Sciatic nerve (tissue), 2 donors: ENCODE measurements around the gene ENOX2. TPM values are rescaled to one million over a fixed set of nuclear protein-coding genes. Genes with fewer than 3 reads are reported as not detected.
"Not testable (repeated sequence)": the region's sequence is repeated elsewhere in the genome, so short reads cannot be mapped to it uniquely, and the experiment has no call there.

Source experiments
- ATAC-seq: fragments of 200-7000 bp; cut with Tn5 transposase; one replicate; pipeline ENCODE4 v1.9.1; 2020; ENCODE audit warnings: mild to moderate bottlenecking, moderate library complexity
- DNase-seq: peaks from one replicate; pipeline ENCODE4 v3.0.0-alpha.2; 2020; ENCODE audit warnings: low spot score
- intact Hi-C: fragments of 100-400 bp; cut with DNase I; formaldehyde crosslinking; loops from one replicate; pipeline ENCODE4 v1.14.2; 2022
- total RNA-seq: library from RNA; stranded (reverse); fragmentation: NEBNext Ultra II Directional; extraction: Animal tissue kit (Norgen Biotek cat#: 25700); gene quantifications from one replicate; pipeline ENCODE4 v1.2.1, GENCODE V29; 2021
- donor health status: DM: no; HTN: no; CAD: no.
- donor health status: DM: no; HTN: no; CAD: no.

The ENOX2 gene
- total RNA-seq, 1 donor from 2014 or later = 16.1 TPM

DNA sequence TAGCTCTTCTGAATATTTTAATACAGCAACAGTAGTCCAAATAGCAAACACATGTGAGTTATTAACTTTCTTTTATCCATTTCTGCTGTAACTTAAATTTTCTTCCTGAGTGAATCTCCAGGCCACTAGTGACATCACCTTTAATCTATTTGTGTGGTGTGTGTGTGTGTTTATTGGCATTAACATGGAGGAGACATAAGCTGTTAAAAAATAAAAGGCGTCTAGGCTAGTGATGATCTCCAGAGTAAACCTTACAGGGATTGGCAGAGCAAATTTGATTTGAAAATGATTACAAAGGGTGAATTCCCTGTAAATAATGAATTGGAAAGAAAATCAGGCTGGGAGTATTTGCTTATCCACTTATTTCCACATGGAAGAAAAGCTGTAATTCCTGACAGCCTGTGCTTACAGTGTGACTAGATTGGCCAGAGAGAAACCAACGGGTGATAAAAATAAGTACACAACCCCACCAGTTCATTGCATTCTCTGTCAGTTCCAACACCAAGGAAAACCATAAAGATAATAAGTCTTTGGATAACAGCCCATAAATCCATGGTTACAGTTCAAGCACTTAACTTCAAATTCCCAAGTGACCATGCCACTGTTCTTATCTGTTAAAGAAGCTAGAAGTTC, 186.1 kb downstream of the ENOX2 start:
- DNase-seq (no peak), ATAC-seq (no peak)
- intact Hi-C loops = no loop called here

DNA sequence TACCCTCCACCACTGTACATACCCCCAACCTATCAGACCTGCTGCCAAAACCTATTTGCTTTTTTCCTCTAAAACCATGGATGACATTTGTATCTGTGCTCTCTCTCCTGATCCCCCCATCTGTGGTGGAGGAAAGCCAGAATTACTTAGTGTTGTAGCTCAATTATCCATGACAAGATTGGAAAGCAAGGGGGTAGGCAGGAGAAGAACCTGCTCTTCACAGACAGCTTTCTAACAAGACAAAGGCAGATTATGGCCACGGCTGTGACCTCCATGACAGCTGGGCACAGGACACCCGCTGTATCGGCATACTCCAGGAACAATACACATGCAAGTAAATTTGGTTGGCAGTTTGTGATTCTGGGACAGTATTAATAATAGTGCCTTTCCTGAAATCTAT, 186.7 kb downstream of the ENOX2 start:
- intact Hi-C loops = no loop called here
- DNase-seq (no peak), ATAC-seq (no peak)

DNA sequence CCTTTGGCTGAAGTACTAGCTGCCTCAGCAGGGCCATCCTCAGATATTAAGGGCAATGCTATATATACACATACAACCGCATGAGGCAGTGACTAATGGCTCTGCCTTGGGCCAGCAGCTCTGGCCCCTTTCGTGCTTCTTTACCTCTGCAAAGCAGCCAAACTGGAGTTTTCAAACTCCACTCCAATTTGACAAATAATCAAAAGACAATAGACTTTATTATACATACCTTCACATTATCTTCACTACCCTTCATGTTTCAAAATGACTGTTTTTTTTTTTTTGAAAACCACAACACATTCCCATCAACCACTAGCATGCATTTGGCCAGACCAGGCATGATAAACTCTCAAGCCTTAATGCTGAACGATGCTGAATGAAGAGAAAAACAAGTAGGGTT, 187.7 kb downstream of the ENOX2 start:
- intact Hi-C loops = no loop called here
- ATAC-seq (no peak), DNase-seq (no peak)

DNA sequence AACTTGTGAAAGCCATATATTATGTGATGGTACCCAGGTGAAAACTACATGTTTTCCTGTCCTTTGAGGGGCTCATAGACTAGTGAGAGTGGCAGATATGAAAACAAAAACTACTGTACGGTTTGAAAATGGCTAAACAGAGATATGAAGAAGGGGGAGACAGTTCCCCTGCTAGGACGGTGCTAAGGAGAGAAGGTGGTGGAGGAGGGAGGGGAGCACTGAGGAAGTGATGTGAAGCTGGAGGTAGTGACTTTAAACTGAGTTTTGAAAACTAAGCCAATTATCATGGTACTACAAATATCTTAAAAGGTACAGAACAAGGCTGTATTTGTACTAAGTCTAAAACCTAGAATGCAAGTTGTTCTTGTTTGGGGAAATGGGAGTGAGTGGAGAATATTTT, 188.3 kb downstream of the ENOX2 start:
- ATAC-seq = no peak

DNA sequence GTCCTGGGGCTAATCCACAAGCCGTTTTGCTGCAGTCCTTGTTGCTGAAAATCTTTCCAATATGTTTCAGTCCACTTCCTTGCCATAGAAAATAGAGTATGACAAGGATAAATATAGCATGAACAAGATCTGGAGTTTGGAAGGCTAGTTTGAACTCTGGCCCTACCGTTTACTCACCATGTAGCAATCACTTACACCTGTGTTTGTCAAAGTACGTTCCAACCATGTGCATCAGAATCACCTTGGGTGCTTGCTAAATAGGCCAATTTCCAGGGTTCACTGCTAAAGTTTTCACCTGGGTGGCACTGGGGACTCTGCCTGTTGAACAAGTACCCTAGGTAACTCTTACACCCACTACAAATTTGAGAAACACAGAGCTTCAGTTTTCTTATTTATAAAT, 188.9 kb downstream of the ENOX2 start:
- no peak for ATAC-seq
- intact Hi-C loops = no loop called here
- no peak for DNase-seq

More for the DNA sequence above, 188.3 kb downstream of the ENOX2 start:
- intact Hi-C loops = no loop called here
- DNase-seq = no peak

DNA sequence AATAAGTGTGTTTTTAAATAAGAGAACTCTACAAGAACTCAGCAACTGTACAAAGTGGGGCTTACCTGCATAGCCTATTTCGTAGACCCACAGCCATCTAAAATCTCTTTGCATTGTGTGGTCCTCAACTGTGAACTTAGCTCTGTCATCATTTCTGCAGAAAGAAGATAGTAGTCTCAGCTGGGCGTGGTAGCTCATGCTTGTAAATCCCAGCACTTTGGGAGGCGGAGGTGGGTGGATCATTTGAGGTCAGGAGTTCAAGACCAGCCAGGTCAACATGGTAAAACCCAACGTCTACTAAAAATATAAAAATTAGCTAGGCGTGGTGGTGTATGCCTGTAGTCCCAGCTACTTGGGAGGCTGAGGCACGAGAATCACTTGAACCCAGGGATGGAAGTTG, 193.8 kb downstream of the ENOX2 start:
- ATAC-seq, intact Hi-C loops, DNase-seq: not testable (repeated sequence)

DNA sequence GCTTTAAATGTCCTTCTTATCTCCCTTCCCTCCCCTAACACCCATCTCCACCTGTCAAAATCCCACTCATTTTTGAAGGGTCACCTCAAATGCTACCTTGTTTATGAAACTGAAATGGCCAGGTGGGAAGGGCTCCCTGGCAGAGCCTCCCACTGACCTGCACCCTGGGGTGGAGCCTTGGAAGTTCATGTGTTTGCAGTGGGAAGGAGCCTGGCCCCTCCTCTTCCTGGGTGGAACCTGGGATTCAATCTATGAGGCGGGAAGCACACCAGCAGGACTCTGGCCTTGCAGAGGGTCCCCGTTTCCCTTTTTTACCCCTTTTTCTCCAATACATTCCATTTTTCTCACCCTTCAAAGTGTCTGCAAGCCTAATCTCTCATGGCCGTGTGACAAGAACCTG, 197.4 kb downstream of the ENOX2 start:
- intact Hi-C loops = no loop called here
- no peak for ATAC-seq
- DNase-seq = no peak

DNA sequence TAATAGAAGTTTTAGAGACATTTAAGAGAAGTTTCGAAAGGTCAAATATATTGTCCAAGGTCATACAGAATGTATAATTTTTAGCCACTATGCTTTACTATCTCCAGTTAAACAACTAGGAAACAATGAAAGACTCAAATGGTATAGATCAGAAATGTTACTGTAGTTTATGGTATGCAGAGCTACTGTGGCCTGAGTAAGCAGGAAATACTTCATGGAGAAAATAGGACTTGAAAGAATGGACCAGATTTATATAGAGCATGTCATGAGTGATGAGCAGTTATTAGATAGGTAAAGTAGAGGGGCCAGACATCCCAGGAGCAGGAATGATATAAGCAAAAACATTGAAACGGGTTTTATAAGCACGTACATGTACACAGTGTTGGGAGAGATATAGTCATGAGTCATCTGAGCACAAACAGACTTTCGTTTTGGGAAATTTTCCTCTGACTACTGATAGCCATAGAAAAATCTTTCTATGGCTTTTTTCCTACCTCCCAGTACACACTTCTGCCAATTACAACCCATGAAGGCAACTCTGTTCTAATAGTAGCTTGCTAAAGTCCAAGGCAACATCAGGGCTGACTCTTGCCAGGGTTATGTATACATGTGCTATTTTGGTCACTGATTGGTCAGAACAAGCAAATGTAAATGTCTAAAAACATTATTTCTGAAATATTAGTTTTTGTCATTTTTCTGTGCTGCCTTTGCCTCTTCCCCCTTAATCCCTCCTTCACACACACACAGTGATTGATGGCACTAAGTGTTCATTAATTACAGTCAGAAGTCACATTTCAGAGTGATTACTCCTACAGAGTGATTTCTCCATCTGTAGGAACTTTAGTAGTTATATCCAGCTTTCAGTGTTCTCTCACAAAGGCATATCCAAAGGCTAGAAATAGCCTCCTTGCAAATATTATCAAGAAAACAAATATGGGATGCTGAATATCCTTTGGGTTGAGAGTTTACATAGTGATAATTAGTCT, 198.7 kb downstream of the ENOX2 start:
- DNase-seq = no peak
- intact Hi-C loops = loop anchor here (1.0 kb wide), 1 partner anchor 19 kb away; no protein-coding TSS in a partner anchor
- ATAC-seq = no peak

DNA sequence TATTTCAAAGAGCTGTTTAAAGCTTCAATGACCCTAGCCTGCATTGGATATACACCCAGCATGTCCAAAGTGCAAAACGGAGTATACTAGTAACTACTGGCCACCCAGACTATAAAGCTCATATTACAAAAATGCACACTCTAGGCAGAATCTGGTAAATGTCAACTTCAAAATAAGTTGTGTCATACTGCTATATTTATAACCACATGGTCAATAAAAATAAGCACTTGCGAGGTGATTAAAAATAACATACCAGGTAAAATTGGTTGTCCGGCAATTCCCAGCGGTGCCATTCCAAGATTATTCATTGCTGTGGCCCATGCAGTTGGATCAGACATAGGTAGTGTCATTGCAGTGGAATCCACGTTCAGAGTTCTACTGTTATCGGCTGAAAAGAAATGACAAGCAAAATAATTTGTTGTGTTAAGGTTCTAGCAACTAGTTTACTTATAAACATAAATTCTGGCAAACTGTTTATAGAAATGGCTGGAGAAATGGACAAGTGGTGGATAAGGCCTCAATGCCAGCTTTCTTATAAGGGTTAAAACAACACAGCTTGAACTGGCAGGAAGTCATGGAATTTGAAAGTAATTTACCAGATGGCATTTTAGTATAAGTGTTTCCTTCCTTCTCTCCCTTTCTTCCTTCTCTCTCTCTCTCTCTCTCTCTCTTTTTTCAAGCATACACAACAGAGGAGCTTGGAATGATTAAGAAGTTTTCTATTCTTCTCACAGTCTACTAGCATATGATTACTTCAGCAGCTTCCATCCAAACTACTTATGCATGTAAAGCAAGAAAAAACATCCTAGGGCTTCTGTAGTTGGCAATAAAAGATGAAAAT, 199.9 kb downstream of the ENOX2 start:
- DNase-seq = no peak
- no peak for ATAC-seq
- intact Hi-C loops = no loop called here

DNA sequence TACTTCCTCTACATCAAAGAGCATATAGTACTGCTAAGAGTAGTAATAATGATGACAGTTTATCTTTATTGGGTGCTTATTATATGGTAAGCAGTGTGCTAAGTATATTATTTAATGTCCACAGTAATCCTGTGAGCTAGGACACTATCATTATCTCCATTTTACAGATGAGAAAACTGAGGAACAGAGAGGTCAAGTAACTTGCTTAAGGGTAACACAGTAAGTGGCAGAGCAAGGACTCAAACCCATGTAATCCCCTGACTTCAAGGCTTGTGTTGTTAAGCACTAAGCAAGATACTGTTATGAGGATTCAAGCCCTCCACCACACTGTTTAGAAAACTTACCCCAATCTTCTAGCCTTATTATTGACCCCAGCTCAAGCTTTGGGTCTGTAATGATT, 202.4 kb downstream of the ENOX2 start:
- intact Hi-C loops = no loop called here
- no peak for DNase-seq
- no peak for ATAC-seq

DNA sequence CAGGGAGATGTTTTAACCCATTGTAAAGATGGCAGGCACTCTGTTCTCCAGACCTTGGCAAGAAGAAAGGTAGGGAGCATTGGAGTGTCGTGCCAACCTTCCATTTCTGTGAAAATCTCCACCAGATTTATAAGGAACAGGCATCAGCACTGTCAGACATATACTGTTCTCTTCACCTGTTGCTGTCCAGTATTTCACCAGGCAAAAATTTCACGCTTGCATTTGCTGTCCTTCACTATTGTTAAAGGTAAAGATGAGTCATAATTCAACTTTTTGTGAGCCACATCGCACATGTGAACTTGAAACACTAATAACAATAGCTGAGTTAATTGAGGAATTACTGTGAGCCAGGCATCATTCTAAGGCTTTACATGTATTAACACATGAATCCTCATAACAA, 203.4 kb downstream of the ENOX2 start:
- intact Hi-C loops = no loop called here
- ATAC-seq (no peak), DNase-seq (no peak)

DNA sequence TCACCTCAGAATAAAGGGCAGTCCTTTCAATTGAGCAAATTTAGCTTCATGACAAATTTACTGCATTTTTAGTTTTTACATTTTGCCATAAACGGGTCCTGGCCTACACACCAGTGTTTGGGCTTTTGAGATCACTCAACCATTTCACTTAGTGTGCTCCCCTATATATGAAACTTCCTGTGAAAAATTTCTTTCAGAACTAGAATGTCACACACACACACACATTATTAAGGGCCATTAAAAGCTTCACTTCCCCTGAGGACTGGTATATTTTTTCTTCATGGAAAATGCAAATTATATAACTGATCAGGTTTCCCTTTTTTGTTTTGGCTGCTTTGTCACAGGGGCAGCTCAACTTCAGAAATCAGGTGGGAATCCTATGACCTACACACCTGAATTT, 206.5 kb downstream of the ENOX2 start:
- ATAC-seq (no peak), DNase-seq (no peak)
- intact Hi-C loops = no loop called here

DNA sequence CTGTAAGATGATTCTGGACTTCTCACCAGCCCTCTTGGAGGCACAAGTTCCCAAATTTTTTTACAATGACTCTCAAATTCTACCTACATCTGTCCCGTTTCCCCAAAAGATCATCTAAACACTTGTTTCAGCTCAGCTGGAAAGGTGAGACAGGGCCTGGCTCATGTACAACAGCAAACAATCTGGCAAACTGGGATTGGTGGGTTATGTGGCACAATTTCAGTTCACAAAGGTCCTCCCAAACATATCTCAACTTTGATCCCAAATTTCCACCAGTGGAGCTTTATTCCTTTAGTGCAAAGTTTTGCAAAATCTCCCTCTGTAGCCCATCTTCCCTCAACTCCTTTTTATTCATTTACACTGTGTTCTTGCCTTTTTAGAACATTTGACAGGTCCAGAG, 207.1 kb downstream of the ENOX2 start:
- no peak for DNase-seq
- intact Hi-C loops = no loop called here

DNA sequence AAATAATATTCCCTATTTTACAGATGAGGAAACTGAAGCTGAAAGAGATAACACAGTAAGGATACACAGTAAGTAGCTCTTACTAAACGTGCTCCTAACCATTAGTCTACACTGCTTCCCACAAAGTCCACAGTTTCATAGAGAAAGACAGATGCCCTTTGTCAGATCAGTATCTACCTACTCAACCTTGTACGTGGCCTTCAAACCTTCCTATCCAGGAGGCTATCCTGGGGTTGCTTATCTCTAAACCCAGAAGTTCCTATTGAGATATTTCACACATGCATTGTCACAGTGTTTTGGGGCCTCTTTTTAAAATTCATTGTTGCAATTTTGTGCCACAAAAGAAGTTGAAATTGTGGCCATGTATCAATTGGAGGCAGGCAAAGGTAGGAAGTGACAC, 208.0 kb downstream of the ENOX2 start:
- DNase-seq (no peak), ATAC-seq (no peak)
- intact Hi-C loops = no loop called here

More for the DNA sequence above, 207.1 kb downstream of the ENOX2 start:
- ATAC-seq = no peak

DNA sequence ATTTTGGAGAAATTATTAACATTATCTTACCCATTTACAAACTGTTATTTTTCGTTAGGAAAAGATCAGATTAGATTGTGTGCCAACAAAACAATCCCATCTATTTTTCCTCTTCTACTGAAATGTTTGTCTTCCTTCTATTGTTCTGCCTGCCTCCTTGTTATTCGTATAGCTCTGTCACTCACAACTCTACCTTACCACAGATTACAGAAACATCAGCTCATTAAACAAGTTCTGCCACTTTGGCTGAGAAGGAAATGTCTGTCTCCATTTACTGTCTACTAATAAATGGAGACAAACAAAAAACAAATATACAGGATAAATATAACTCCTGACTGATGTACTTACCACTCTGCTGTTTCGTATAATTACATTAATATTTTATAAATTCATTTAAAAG, 211.4 kb downstream of the ENOX2 start:
- DNase-seq (no peak), ATAC-seq (no peak)
- intact Hi-C loops = no loop called here

DNA sequence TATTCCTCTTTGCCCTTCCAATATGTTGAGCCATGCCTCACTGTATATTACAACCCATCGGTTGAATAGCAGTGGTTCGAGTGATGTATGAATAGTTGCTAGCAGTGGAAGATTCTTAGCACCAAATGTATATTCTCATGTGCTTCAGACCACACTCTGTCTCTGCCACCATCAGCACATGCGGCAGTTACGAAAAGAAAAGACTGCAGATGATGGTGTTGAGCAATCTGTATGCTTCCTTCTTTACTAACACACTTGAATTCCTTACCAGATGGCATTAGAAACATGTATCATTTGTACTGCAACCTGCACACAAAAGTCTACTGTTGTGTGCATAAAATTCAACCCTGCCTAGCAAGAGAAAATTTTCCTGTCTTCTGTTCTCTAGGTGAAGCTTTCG, 214.6 kb downstream of the ENOX2 start:
- intact Hi-C loops = no loop called here
- ATAC-seq (no peak), DNase-seq (no peak)

DNA sequence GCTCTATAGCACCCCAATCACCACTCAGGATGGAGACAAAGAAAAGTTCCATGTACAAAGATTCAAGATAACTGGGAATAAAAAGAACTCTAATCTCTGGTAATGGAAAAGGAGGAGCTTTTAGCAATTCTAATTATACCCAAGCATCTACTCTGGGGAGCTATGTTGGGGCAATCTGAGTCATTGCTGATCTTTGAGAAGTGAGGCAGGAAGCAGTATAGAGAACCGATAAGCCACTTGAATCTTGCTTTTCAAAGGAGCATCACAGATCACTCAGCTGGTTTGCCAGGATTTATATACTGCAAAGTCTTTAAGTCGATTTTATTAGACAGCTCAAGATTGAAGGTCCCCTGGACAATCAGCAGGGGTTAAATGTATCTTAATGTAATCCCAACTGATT, 220.0 kb downstream of the ENOX2 start:
- DNase-seq (no peak), ATAC-seq (no peak)
- intact Hi-C loops = no loop called here

DNA sequence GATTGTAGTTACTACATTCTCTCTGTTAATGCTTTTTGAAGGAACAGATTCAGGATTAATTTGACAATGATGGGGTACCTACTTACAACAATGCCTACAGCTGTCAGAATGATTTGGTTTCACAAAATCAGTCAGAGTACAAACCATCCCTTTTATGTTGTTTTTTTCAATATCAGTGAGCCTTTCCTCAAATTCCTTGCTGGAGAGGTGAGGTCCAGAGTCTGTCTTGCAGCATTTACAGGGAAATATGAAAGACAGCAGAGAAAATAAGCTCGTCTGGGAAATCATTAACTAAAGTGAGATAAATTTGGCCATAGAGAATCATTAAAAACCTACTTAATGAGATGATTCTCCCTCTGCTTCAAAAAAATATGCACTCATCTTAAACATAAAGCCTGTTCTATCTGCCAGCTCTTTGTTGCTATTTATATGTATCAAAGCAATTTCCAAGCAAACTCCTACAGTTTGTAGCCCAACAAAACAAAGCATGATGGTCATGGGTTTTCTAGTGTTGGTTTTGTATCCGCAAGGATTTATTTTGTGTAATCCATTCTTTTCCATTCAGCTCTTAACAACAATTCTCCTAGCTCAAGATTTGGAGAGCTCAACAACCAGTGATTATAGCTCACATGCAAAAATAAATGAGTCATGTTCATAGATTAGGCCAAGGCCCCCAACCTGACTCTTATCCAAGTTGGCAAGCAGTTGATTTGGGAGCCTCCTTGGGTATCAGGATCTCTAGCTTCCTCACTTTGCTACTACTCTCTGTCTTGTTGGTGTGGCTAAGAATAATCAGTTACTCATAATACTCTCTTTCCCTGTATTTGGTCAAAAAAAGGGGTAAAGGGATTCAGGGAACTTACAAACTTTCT, 222.6 kb downstream of the ENOX2 start:
- DNase-seq (no peak), ATAC-seq (peak; percentile 56)
- intact Hi-C loops = no loop called here

DNA sequence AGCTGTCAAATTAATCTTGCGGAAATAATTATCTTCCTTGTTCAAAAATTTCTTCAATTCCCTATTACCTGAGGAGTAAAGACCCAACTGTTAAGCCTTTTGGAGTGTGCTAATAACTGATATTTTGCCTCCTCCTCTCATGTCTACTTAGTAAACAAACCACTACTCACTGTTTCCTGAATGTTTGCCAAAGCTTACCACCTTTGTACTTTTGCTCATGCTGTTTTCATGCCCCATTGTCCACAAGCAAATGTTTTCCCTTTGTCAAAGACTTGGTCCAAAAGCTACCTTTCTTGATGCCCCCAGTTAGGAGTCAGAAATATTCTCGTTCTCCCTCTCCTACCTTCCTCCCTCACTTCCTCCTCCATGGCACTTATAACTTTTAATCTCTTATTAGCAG, 226.1 kb downstream of the ENOX2 start:
- ATAC-seq = no peak
- no peak for DNase-seq
- intact Hi-C loops = no loop called here
